GM12892 (cell line): ENCODE measurements around the gene NCOA4.

Source experiments
- POLR2A ChIP-seq: IDR thresholded peaks from 2 replicates; pipeline ENCODE4 v1.6.1; 2011; ENCODE audit warnings: low read depth, low read length, control low read depth
- POLR2AphosphoS5 ChIP-seq: IDR thresholded peaks from 2 replicates; pipeline ENCODE4 v1.6.1; 2011; ENCODE audit warnings: low read depth, low read length, control low read depth
- TAF1 ChIP-seq: IDR thresholded peaks from 2 replicates; pipeline ENCODE4 v1.6.1; 2011; ENCODE audit warnings: low read depth, mild to moderate bottlenecking, control low read depth, low read length, borderline replicate concordance

- TF ChIP-seq POLR2A, result peak; percentile 97
- TF ChIP-seq TAF1, result peak; percentile 84; the same call in 1 of the 2 replicates
- TF ChIP-seq POLR2AphosphoS5, result peak; percentile 94
Measured at GRCh38 chr10:46030091-46030937, at the start of gene NCOA4.
